Right lobe of liver (tissue), 4 donors: ENCODE results near the gene MOB3B.

ENCODE experiments used
- POLR2A ChIP-seq: fragments of 450-650 bp; IDR thresholded peaks from one replicate; pipeline ENCODE4 v1.6.1; 2017; ENCODE audit warnings: antibody characterized with exemption, mild to moderate bottlenecking
- TF ChIP-seq, protein P1 (sequence below), 4 donors: fragments of 200-600 bp in 3 of 4; fragments of 450-650 bp in 1 of 4; IDR thresholded peaks; one replicate each; pipeline versions ENCODE4 v1.5.1 to v1.8.0; 2016 to 2022; ENCODE audit warnings: antibody characterized with exemption in 4 of 4, mild to moderate bottlenecking in 2 of 4
- donor health status: DM: no; HTN: no; CAD: no.
- donor health status: DM: no; HTN: no; CAD: no.
- donor health status: DM: no; HTN: yes; CAD: no.

DNA sequence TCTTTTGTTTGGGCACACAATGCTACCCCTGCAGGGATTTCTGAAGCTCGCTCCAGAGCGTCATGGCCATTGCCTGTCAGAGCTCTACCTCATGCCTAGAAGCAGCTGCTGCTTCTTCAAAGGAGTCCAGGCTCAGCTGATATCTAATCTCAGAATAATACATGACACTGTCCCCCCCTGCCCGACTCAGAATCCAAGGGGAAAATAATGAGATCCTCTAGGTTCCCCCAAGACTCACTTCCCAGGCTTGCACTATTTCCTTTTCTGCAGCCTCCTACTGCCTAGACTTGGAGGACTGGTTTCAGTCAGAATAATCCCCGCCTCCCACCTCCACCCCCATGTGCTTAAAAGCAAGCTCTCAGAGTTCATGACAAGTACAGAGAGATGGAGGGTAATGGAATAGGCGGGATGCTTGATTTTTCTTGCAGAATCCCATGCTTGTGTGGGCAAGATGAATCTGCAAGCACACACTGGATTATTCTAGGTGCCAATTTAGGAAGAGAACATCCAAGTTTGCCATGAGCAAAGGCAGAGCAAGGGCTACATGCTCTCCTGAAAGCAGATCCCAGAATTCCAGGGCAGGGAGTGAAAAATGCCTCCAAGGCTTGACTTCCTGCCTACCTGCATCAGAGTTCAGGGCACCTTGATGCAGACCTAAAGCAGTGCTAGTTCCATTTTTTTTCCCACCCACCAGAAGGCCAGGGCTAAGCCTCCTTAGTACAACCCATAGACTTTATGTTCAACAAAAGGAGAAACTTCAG, 102.9 kb downstream of the MOB3B start:
- TF ChIP-seq, protein P1, sequence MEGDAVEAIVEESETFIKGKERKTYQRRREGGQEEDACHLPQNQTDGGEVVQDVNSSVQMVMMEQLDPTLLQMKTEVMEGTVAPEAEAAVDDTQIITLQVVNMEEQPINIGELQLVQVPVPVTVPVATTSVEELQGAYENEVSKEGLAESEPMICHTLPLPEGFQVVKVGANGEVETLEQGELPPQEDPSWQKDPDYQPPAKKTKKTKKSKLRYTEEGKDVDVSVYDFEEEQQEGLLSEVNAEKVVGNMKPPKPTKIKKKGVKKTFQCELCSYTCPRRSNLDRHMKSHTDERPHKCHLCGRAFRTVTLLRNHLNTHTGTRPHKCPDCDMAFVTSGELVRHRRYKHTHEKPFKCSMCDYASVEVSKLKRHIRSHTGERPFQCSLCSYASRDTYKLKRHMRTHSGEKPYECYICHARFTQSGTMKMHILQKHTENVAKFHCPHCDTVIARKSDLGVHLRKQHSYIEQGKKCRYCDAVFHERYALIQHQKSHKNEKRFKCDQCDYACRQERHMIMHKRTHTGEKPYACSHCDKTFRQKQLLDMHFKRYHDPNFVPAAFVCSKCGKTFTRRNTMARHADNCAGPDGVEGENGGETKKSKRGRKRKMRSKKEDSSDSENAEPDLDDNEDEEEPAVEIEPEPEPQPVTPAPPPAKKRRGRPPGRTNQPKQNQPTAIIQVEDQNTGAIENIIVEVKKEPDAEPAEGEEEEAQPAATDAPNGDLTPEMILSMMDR (IDR thresholded peaks at IDR 0.05) = no peak
- no peak for TF ChIP-seq POLR2A
